Ovary (tissue), 9 donors: Measurements from ENCODE around the gene CPEB4. TPM values are rescaled to one million over a fixed set of nuclear protein-coding genes. Genes with fewer than 3 reads are reported as not detected.

Experiments used
- DNase-seq, 5 donors: peaks; one replicate each; pipeline ENCODE4 v3.0.0-alpha.2; 2019 to 2020
- H3K27ac ChIP-seq, 2 donors: fragments of 200-600 bp; one replicate each; pipeline versions ENCODE4 v1.5.1 to v1.8.0; 2019 to 2022
- H3K27me3 ChIP-seq: fragments of 200-600 bp; one replicate; pipeline ENCODE4 v1.8.0; 2022
- H3K36me3 ChIP-seq: fragments of 200-600 bp; sonication (generic); one replicate; pipeline ENCODE4 v1.5.1; 2019
- H3K4me1 ChIP-seq: one replicate; pipeline ENCODE4 v1.8.1; 2013; ENCODE audit warnings: mild to moderate bottlenecking, moderate library complexity; ENCODE audit not compliant: insufficient read depth
- H3K4me3 ChIP-seq: fragments of 200-600 bp; sonication (generic); one replicate; pipeline ENCODE4 v1.5.1; 2017
- H3K9me3 ChIP-seq, 2 donors: fragments of 200-600 bp in 1 of 2; sonication (generic) in 1 of 2; one replicate each; pipeline versions ENCODE4 v1.5.1 to v1.8.1; 2013 to 2019; ENCODE audit warnings: mild to moderate bottlenecking in 1 of 2, moderate library complexity in 1 of 2
- EP300 ChIP-seq: sonication (generic); formaldehyde crosslinking; IDR thresholded peaks from one replicate; pipeline ENCODE4 v1.6.1; 2017; ENCODE audit warnings: antibody characterized with exemption
- POLR2A ChIP-seq: fragments of 450-650 bp; IDR thresholded peaks from one replicate; pipeline ENCODE4 v1.6.1; 2017; ENCODE audit warnings: antibody characterized with exemption, mild to moderate bottlenecking, moderate library complexity
- WGBS, 3 donors: extraction: QIAGEN DNeasy Blood & Tissue Kit in 1 of 3; methylation state at CpG; one replicate each; pipeline versions ENCODE4 v1.1.5 to v1.1.7; 2013 to 2017; 5-methylcytosine and 5-hydroxymethylcytosine counted together
- intact Hi-C, 4 donors: fragments of 100-400 bp; cut with DNase I; formaldehyde crosslinking; loops; one replicate each; pipeline versions ENCODE4 v1.11.0 to v1.15.1; 2022 to 2023
- polyA plus RNA-seq, 2 donors: library from polyadenylated mRNA; stranded (reverse); fragments of 200-250 nt in 1 of 2; fragments of 350-450 nt in 1 of 2; fragmentation: Illumina TruSeq in 1 of 2; extraction: RNeasy Lipid Tissue Mini Kit (QIAGEN cat#74804) in 1 of 2; gene quantifications; one replicate each; pipeline ENCODE4 v1.2.3, GENCODE V29; 2013 to 2014
- total RNA-seq, 7 donors: library from RNA; depleted of rRNA in 2 of 7; stranded (reverse); fragments of >200 nt in 2 of 7; fragmentation: NEBNext Ultra II Directional in 3 of 7; extraction: Animal tissue kit (Norgen Biotek cat#: 25700) in 3 of 7; gene quantifications; one replicate each; pipeline versions ENCODE4 v1.1.0 to v1.2.4, GENCODE V29; 2016 to 2023
- TF ChIP-seq, protein P1 (sequence below), 3 donors: fragments of 450-650 bp in 2 of 3; fragments of 200-600 bp in 1 of 3; IDR thresholded peaks; one replicate each; pipeline versions ENCODE4 v1.5.1 to v1.8.0; 2016 to 2022; ENCODE audit warnings: antibody characterized with exemption in 3 of 3, mild to moderate bottlenecking in 1 of 3
- donor health status: DM: no; HTN: no; CAD: no; lungs with moderate emphysema.
- donor health status: DM: no; HTN: no; CAD: no.
- donor health status: Bipolar disorder and iron deficiency.
- donor health status: DM: yes; HTN: yes; CAD: no.
- donor health status: DM: no; HTN: no; CAD: no.
- donor health status: DM: yes; HTN: yes; CAD: no.

The CPEB4 gene
- total and polyA plus RNA-seq, 9 donors = 7.2 to 50.1 (median 23.2) TPM

DNA sequence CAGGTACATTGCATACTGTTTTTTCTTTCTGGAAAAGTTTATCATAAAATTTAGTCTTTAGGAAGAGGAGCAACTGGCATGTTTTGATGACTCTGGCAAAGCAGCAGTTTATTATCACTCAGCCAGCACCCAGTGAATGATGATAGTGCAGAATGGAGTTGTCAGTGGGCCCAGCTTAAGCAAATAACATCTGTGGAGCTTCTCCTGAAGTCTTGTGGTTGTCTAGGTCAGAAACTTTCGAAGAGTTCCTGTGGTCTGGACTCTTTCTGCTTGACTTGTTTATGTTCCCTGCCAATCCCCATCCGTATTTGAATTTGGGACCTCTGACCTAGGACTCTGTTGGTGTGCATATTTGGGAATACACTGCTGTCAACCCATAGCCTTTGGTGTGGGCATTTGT, 62.7 kb downstream of the CPEB4 start:
- no peak for DNase-seq
- H3K27me3 ChIP-seq = no peaks in the 10 kb centered on the region
- H3K9me3 ChIP-seq = no peaks in the 10 kb centered on the region
- no peaks in the 10 kb centered on the region for H3K4me1 ChIP-seq
- H3K36me3 ChIP-seq = no peaks in the 10 kb centered on the region
- no peak overlapping the region for H3K27ac ChIP-seq
- TF ChIP-seq POLR2A (no peak), EP300 (no peak)
- TF ChIP-seq, protein P1, sequence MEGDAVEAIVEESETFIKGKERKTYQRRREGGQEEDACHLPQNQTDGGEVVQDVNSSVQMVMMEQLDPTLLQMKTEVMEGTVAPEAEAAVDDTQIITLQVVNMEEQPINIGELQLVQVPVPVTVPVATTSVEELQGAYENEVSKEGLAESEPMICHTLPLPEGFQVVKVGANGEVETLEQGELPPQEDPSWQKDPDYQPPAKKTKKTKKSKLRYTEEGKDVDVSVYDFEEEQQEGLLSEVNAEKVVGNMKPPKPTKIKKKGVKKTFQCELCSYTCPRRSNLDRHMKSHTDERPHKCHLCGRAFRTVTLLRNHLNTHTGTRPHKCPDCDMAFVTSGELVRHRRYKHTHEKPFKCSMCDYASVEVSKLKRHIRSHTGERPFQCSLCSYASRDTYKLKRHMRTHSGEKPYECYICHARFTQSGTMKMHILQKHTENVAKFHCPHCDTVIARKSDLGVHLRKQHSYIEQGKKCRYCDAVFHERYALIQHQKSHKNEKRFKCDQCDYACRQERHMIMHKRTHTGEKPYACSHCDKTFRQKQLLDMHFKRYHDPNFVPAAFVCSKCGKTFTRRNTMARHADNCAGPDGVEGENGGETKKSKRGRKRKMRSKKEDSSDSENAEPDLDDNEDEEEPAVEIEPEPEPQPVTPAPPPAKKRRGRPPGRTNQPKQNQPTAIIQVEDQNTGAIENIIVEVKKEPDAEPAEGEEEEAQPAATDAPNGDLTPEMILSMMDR (IDR thresholded peaks at IDR 0.05) = no peak
- intact Hi-C loops = no loop called here
- 46 to 68% (median 62%) methylated on average over 2 of the region's 2 CpGs for WGBS, 3 donors
- no peak overlapping the region for H3K4me3 ChIP-seq

DNA sequence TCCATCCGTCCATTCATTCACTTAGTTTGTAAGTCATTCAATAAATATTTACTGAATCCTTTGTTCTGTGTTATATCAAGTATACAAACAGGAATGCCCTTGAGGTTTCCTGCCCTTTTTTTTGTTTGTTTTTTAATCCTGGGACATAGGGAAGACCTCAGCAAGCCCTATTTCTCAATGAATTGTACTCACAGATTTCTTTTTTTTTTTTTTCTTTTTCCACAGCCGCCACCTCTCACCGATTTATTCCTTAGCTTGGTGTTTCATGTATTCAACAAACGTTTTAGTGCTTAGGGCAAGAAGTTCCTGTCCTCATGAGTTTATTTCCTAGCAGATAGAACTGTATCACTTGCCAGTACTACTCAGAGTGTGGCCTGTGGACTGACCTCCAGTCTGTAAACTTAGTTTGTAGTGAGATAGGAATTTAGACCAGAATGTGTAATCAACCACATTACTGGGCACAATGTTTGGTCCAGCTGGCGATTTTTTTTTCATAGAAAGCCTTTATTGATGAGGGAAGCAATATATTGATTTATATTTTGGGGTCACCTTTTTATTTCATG, 65.5 kb downstream of the CPEB4 start:
- no peak for TF ChIP-seq POLR2A
- TF ChIP-seq, protein P1 (IDR thresholded peaks at IDR 0.05) = no peak
- TF ChIP-seq EP300 = no peak
- Histone ChIP-seq H3K27me3 (no peaks in the 10 kb centered on the region), H3K4me1 (no peaks in the 10 kb centered on the region), H3K36me3 (no peaks in the 10 kb centered on the region), H3K4me3 (no peak overlapping the region), H3K9me3 (no peaks in the 10 kb centered on the region), H3K27ac (no peak overlapping the region)
- 68 to 76% (median 72%) methylated on average over 5 of the region's 5 CpGs for WGBS, 3 donors
- no peak for DNase-seq
- intact Hi-C loops = no loop called here

DNA sequence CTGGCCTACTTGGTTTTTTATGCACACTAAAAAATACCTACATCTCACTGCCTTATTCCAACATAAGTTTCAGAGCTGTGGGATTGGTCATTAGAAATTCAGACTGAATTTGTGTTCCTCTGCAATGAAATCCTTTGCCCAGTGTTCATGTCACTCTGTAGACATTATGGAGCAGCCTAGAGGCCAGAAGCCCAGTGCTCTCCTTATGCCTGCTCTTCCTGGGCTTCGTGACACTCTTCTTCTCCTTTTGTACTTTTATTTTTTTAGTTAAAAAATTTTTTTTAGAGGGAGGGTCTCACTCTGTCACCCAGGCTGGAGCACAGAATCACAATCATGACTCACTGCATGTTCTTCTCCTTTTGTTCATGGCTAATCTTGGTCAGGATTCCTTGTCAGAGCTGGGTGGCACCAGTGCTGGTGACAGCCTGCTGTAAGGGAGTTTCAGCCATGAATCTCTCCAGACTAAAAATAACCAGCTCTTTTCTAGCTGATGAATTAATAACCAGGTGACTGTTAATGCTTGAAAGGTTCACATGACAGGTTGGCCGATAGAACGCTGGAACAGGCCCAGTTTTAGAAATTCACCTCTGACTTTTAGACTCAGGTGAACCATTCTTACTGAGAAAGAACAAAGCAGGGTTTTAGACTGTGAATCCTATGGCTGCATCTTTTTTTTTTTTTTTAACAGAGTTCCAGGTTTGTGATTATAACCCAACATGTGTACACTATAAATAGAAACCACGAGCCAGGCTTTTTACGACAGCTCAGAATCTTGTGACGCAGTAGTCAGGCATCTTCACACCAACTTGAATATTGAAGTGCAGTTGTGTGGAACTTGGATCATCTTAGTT, 66.7 kb downstream of the CPEB4 start:
- 49 to 56% (median 51%) methylated on average over 6 of the region's 6 CpGs for WGBS, 3 donors
- TF ChIP-seq POLR2A = no peak
- TF ChIP-seq, protein P1 (IDR thresholded peaks at IDR 0.05) = no peak
- TF ChIP-seq EP300 = no peak
- Histone ChIP-seq H3K36me3 (no peaks in the 10 kb centered on the region), H3K27me3 (no peaks in the 10 kb centered on the region), H3K9me3 (no peaks in the 10 kb centered on the region), H3K4me1 (no peaks in the 10 kb centered on the region), H3K27ac (no peak overlapping the region), H3K4me3 (no peak overlapping the region)
- no peak for DNase-seq
- intact Hi-C loops = no loop called here

DNA sequence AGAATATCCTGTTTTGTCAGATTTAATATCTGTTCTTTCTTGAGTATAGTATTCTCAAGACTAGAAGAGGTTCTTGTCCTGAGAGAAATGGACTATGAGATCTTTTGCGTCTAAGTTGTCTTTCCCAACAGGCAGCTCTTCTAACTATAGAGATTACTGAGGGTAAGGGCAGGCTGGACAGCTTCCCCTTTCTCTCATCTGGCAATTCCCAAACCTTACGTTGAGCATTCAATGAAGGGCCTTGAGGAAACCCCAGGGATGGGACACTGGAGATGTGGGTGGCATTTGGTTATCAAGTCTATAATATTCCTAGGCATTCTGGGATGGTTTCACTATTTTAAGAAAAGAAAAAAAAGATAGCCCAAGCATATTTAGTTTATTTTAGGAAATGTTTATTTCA, 72.8 kb downstream of the CPEB4 start:
- Histone ChIP-seq H3K27me3 (no peaks in the 10 kb centered on the region), H3K27ac (no peak overlapping the region), H3K9me3 (no peaks in the 10 kb centered on the region), H3K4me3 (no peak overlapping the region), H3K36me3 (no peaks in the 10 kb centered on the region), H3K4me1 (no peaks in the 10 kb centered on the region)
- WGBS, 3 donors = 50 to 72% (median 63%) methylated on average over 2 of the region's 2 CpGs
- no peak for TF ChIP-seq EP300
- intact Hi-C loops = no loop called here
- DNase-seq = no peak

DNA sequence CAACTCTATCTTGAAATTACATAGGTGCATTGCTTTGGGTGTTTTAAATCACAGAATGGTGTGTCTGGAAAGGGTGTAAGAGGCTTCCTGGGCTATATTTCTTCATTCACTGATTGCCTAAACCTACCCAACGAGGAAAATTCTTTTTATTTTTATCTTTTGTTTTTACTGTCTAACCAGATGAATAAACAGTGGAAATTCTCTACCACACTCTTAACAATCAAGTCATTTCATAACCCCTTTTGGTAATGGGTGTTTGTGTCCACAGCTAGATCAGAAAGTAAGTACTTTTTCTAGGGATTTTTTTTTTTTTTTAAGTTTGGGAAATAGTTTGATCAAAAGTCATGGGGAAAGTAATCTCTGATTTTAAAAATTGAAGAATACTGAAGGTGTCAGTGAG, 73.3 kb downstream of the CPEB4 start:
- Histone ChIP-seq H3K27ac (no peak overlapping the region), H3K9me3 (no peaks in the 10 kb centered on the region), H3K4me3 (no peak overlapping the region), H3K27me3 (no peaks in the 10 kb centered on the region), H3K4me1 (no peaks in the 10 kb centered on the region), H3K36me3 (no peaks in the 10 kb centered on the region)
- DNase-seq = no peak
- TF ChIP-seq EP300 (no peak), POLR2A (no peak)
- TF ChIP-seq, protein P1 (IDR thresholded peaks at IDR 0.05) = no peak
- intact Hi-C loops = no loop called here
- WGBS, 3 donors = 17 to 36% (median 23%) methylated on average over 1 of the region's 1 CpG
